ENCODE data around the gene CLDN14. TPM values are rescaled to one million over a fixed set of nuclear protein-coding genes. Genes with fewer than 3 reads are reported as not detected.

Gene CLDN14
- total RNA-seq, 2 donors from 2014 or later, result 0.17 TPM; not detected in 1

DNA sequence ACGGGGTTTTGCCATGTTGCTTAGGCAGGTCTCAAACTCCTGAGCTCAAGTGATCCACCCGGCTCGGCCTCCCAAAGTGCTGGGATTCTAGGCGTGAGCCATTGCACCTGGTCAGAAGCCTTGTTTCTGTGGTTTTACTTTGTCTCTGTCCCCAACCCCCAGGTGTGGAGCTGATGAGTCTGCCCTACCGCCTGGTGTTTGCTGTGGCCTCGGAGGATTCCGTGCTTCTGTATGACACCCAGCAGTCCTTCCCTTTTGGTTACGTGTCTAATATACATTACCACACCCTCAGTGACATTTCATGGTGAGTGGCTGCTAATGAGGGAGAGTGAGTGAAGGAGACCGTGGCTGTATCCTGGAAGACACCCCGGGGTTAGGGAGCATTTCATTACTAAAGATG, 68.6 kb downstream of the CLDN14 start:
- H3K27me3 ChIP-seq, result no peaks in the 10 kb centered on the region
- H3K9me3 ChIP-seq, result no peaks in the 10 kb centered on the region

More for the DNA sequence above, 68.6 kb downstream of the CLDN14 start:
- Histone ChIP-seq H3K4me3 (no peak overlapping the region), H3K4me1 (no peaks in the 10 kb centered on the region), H3K9ac (ENCODE audit: low read depth in 2 of 2, low read length in 2 of 2) (no peak overlapping the region), H3K27ac (no peak overlapping the region), H3K36me3 (no peaks in the 10 kb centered on the region)
- intact Hi-C loops (cut with DNase I), result no loop called here
- DNase-seq, result no peak
- TF ChIP-seq, protein P1, sequence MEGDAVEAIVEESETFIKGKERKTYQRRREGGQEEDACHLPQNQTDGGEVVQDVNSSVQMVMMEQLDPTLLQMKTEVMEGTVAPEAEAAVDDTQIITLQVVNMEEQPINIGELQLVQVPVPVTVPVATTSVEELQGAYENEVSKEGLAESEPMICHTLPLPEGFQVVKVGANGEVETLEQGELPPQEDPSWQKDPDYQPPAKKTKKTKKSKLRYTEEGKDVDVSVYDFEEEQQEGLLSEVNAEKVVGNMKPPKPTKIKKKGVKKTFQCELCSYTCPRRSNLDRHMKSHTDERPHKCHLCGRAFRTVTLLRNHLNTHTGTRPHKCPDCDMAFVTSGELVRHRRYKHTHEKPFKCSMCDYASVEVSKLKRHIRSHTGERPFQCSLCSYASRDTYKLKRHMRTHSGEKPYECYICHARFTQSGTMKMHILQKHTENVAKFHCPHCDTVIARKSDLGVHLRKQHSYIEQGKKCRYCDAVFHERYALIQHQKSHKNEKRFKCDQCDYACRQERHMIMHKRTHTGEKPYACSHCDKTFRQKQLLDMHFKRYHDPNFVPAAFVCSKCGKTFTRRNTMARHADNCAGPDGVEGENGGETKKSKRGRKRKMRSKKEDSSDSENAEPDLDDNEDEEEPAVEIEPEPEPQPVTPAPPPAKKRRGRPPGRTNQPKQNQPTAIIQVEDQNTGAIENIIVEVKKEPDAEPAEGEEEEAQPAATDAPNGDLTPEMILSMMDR (IDR thresholded peaks at IDR 0.05), result no peak

Other genes starting within 250 kb of the CLDN14 start
- 10 to 100 TPM; 18.5 to 28.9 TPM for gene MORC3, start 159.9 kb downstream of the CLDN14 start, total RNA-seq
- gene CHAF1B, start 94.7 kb downstream of the CLDN14 start, total RNA-seq, result 10 to 100 TPM in 1 of 2 donors, 1 to 10 TPM in 1; 2.5 to 12.0 TPM
- gene SIM2, start 219.0 kb upstream of the CLDN14 start, total RNA-seq, result under 1 TPM; 0.07 to 0.08 TPM

Measured in colonic mucosa (tissue), 4 donors.